Psoas muscle (tissue), 8 donors: Measurements from ENCODE around the gene LSAMP. TPM values are rescaled to one million over a fixed set of nuclear protein-coding genes. Genes with fewer than 3 reads are reported as not detected.

ENCODE experiments used
- ATAC-seq, 4 donors: fragments of 200-7000 bp; cut with Tn5 transposase; one replicate each; pipeline ENCODE4 v1.9.1; 2020; ENCODE audit warnings: moderate library complexity in 3 of 4, mild to moderate bottlenecking in 2 of 4
- DNase-seq, 2 donors: peaks; one replicate each; pipeline ENCODE4 v3.0.0-alpha.2; 2020
- H3K27ac ChIP-seq: fragments of 200-600 bp; one replicate; pipeline ENCODE4 v1.8.0; 2022
- H3K27me3 ChIP-seq, 3 donors: fragments of 200-600 bp in 1 of 3; one replicate each; pipeline versions ENCODE4 v1.6.1 to v1.8.0; 2013 to 2022; ENCODE audit warnings: low read length in 2 of 3, mild to moderate bottlenecking in 2 of 3, moderate library complexity in 1 of 3; ENCODE audit not compliant: insufficient read depth in 3 of 3
- H3K36me3 ChIP-seq, 2 donors: fragments of 200-600 bp in 1 of 2; one replicate each; pipeline versions ENCODE4 v1.6.1 to v1.8.0; 2013 to 2022; ENCODE audit warnings: low read depth in 1 of 2, mild to moderate bottlenecking in 1 of 2, moderate library complexity in 1 of 2; ENCODE audit not compliant: insufficient read depth in 1 of 2
- H3K4me1 ChIP-seq: fragments of 200-600 bp; one replicate; pipeline ENCODE4 v1.8.0; 2022
- H3K4me3 ChIP-seq: fragments of 200-600 bp; one replicate; pipeline ENCODE4 v1.8.0; 2022; ENCODE audit warnings: mild to moderate bottlenecking
- H3K9me3 ChIP-seq: fragments of 200-600 bp; one replicate; pipeline ENCODE4 v1.8.0; 2022
- WGBS, 3 donors: extraction: QIAGEN DNeasy Blood & Tissue Kit; methylation state at CpG; one replicate each; pipeline versions ENCODE4 v1.1.6 to v1.1.7; 2013; 5-methylcytosine and 5-hydroxymethylcytosine counted together
- intact Hi-C, 2 donors: fragments of 100-400 bp; cut with DNase I; formaldehyde crosslinking; loops; one replicate each; pipeline versions ENCODE4 v1.11.0 to v1.14.2; 2022
- polyA plus RNA-seq, 3 donors: library from polyadenylated mRNA; stranded (reverse); fragments of 200-250 nt; gene quantifications; one replicate each; pipeline ENCODE4 v1.2.3, GENCODE V29; 2013
- total RNA-seq, 4 donors: library from RNA; stranded (reverse); fragmentation: NEBNext Ultra II Directional in 2 of 4; extraction: Animal tissue kit (Norgen Biotek cat#: 25700) in 2 of 4; gene quantifications; one replicate each; pipeline versions ENCODE4 v1.2.1 to v1.2.4, GENCODE V29; 2021 to 2023
- TF ChIP-seq, protein P1 (sequence below): fragments of 200-600 bp; IDR thresholded peaks from one replicate; pipeline ENCODE4 v1.8.0; 2022; ENCODE audit warnings: antibody characterized with exemption
- donor health status: healthy with polysubstance abuse.
- donor health status: DM: no; HTN: no; CAD: no; lungs with moderate emphysema.
- donor health status: Bipolar disorder and iron deficiency.
- donor health status: healthy.
- donor health status: DM: yes; HTN: yes; CAD: no.
- donor health status: DM: no; HTN: no; CAD: no.
- donor health status: DM: no; HTN: no; CAD: no.
- donor health status: DM: yes; HTN: yes; CAD: no.

Gene LSAMP
- total and polyA plus RNA-seq, 7 donors: 0.01 to 0.17 (median 0.04) TPM; not detected in 4

DNA sequence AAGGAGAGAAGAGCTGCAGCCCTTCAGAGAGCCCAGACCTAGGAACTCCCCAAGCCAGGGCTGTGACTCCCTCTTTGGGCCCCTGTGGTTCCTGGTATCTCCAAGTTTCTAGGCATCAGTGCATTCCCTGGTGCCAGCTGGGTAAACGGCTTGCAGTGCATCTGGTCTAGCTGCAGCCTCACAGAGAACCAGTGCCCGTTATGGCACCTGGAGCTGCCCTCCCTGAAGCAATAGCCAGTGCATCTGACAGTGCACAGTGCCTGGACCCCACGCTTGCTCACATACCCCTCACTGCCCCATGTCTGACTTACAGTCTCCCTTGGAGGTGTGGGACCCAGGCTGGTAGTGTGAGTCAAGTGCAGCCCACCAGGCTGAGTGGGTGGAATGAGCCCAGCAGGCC is 52.1 kb downstream of the LSAMP start:
- ATAC-seq: no peak
- Histone ChIP-seq H3K36me3 (no peaks in the 10 kb centered on the region), H3K9me3 (no peaks in the 10 kb centered on the region), H3K27me3 (no peaks in the 10 kb centered on the region), H3K4me1 (no peaks in the 10 kb centered on the region), H3K4me3 (no peak overlapping the region), H3K27ac (no peak overlapping the region)
- TF ChIP-seq, protein P1, sequence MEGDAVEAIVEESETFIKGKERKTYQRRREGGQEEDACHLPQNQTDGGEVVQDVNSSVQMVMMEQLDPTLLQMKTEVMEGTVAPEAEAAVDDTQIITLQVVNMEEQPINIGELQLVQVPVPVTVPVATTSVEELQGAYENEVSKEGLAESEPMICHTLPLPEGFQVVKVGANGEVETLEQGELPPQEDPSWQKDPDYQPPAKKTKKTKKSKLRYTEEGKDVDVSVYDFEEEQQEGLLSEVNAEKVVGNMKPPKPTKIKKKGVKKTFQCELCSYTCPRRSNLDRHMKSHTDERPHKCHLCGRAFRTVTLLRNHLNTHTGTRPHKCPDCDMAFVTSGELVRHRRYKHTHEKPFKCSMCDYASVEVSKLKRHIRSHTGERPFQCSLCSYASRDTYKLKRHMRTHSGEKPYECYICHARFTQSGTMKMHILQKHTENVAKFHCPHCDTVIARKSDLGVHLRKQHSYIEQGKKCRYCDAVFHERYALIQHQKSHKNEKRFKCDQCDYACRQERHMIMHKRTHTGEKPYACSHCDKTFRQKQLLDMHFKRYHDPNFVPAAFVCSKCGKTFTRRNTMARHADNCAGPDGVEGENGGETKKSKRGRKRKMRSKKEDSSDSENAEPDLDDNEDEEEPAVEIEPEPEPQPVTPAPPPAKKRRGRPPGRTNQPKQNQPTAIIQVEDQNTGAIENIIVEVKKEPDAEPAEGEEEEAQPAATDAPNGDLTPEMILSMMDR: no peak
- WGBS, 3 donors: 69 to 82% (median 80%) methylated on average over 3 of the region's 3 CpGs
- intact Hi-C loops: no loop called here
- DNase-seq: peak in 1 of 2 donors; percentile 21

DNA sequence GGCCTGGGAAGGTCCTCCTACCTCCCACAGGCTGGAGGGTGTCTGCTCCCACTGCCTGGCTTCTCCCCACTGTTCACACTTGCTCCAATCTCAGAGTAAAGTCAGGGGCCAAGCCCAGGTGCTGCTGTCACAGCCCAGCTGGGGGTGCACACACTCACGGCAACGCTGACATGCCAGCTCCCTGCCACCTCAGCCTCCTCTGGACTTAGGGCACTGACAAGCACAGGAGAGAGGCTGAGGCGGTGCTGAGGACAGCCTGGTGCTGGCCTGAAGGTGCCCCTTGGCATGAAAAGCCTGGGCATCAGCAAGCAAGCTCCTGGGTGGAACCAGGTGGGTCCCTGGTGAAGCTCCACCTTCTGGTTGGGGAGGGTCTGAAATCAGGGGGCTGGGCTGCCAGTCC is 53.0 kb downstream of the LSAMP start:
- H3K9me3 ChIP-seq: no peaks in the 10 kb centered on the region
- DNase-seq: no peak

DNA sequence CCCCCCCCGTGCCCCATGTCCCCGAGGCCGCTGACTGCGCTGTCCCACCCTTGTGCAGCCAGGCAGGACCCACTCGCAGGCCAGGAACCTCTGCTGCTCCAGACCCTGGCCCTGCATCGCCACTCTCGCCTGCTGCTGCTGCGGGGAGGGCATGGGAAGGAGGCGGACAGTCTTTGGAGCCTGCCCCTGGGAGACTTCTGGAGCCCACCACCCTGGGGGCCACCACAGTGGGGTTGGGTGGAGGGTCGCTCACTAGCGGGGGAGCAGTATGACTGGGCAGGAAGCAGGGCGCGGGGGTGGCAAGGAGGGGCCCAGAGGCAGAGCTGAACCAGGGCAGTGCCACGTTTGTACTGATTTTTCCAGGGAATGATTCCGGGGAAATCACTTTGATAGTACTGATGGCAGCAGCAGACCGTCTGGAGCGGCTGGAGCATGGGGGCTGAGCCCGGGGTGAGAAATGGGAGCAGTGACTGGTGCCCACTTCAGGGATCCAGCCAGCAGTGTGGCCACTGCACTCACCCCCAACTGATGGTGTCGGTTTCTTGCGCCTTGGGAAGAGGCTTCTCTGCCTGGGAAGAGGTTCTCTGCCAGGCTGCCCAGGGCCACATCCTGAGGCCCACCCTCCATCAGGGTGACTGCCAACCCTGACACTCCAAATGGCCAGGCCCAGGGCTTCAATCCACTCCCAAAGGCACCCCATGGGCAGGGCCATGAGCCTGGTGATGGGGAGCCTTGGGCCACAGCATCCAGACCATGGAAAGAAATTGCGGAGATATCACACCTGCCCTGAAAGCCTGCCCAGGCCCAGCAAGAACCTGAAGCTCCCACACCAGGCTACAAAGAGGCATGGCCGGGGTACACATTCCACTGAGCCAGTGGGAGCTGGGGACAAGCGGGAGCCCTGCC is 53.7 kb downstream of the LSAMP start:
- H3K27ac ChIP-seq: no peak overlapping the region
- ATAC-seq (peak in 1 of 4 donors; percentile 21), DNase-seq (peak in 1 of 2 donors; percentile 39)
- no peaks in the 10 kb centered on the region for H3K4me1 ChIP-seq
- intact Hi-C loops: no loop called here
- H3K4me3 ChIP-seq: no peak overlapping the region
- no peaks in the 10 kb centered on the region for H3K27me3 ChIP-seq
- 90% methylated on average over 18 to 23 of the region's 23 CpGs for WGBS, 3 donors
- H3K9me3 ChIP-seq: no peaks in the 10 kb centered on the region
- no peaks in the 10 kb centered on the region for H3K36me3 ChIP-seq
- TF ChIP-seq, protein P1: no peak

More for the DNA sequence above, 53.0 kb downstream of the LSAMP start:
- H3K27me3 ChIP-seq: no peaks in the 10 kb centered on the region
- TF ChIP-seq, protein P1: no peak
- no peaks in the 10 kb centered on the region for H3K4me1 ChIP-seq
- 86 to 96% (median 90%) methylated on average over 3 of the region's 3 CpGs for WGBS, 3 donors
- intact Hi-C loops: no loop called here
- H3K27ac ChIP-seq: no peak overlapping the region
- H3K4me3 ChIP-seq: no peak overlapping the region
- no peaks in the 10 kb centered on the region for H3K36me3 ChIP-seq
- ATAC-seq: no peak

DNA sequence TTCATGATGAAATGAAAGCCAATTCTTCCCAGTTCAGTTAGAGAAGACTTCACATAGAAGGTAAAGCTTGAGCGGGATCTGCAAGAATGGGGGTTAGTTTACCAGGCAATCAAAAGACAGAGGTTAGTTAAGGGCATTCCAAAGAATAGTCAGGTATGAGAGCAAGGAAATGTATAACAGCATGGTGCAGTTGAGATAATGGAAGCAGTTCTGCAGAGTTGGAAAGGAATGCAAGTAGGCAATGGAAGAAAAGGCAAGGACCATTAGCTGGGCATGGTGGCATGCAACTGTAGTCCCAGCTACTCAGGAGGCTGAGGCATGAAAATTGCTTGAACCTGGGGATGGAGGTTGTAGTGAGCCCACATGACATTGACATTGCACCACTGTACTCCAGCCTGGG is 55.0 kb downstream of the LSAMP start:
- ATAC-seq (no peak), DNase-seq (no peak)
- Histone ChIP-seq H3K9me3 (no peaks in the 10 kb centered on the region), H3K36me3 (no peaks in the 10 kb centered on the region), H3K4me3 (no peak overlapping the region), H3K27me3 (no peaks in the 10 kb centered on the region), H3K27ac (no peak overlapping the region), H3K4me1 (no peaks in the 10 kb centered on the region)
- intact Hi-C loops: no loop called here
- TF ChIP-seq, protein P1: no peak
- WGBS, 3 donors: 95 to 96% (median 95%) methylated on average over 1 of the region's 1 CpG
